ENCODE results near the gene MYOM3. TPM values are rescaled to one million over a fixed set of nuclear protein-coding genes. Genes with fewer than 3 reads are reported as not detected.

Gene MYOM3
- total RNA-seq, 1 experiment from 2014 or later = not detected

GRCh38 chr1:24126672-24127023 is 14.7 kb upstream of the MYOM3 start:
- DNase-seq (ENCODE audit: low spot score) = no peak

GRCh38 chr1:24126018-24126671 is 14.2 kb upstream of the MYOM3 start:
- POLR2A ChIA-PET (ENCODE audit: low non-redundant PET) = no interaction called here
- Histone ChIP-seq H3K27me3 (replicated peaks; ENCODE audit: insufficient read depth, low read depth, low read length, poor library complexity) (no peaks in the 10 kb centered on the region), H3K4me3 (ENCODE audit: low read depth, low read length, poor library complexity, severe bottlenecking) (no peak overlapping the region), H3K27ac (ENCODE audit: low read depth, low read length, poor library complexity, severe bottlenecking) (no peak overlapping the region), H3K36me3 (ENCODE audit: insufficient read depth, low read length, poor library complexity, severe bottlenecking) (no peaks in the 10 kb centered on the region), H3K4me1 (ENCODE audit: insufficient read depth, low read length, poor library complexity, severe bottlenecking) (no peaks in the 10 kb centered on the region), H3K9me3 (ENCODE audit: low read depth, low read length, poor library complexity, severe bottlenecking) (no peaks in the 10 kb centered on the region)
- BruUV-seq (replicated peaks) = no TSS peak
- CTCF ChIA-PET = no interaction called here
- intact Hi-C loops (cut with micrococcal nuclease; ENCODE audit: unreplicated experiment) = no loop called here
- TF ChIP-seq EZH2 (IDR thresholded peaks at IDR 0.05; ENCODE audit: borderline replicate concordance, low read depth, low read length, poor library complexity, severe bottlenecking) (no peak), CTCF (conservative IDR thresholded peaks at IDR 0.05; ENCODE audit: low read depth, low read length) (no peak)
- DNase-seq (ENCODE audit: low spot score) = no peak

More at GRCh38 chr1:24126672-24127023, 14.7 kb upstream of the MYOM3 start:
- Histone ChIP-seq H3K27me3 (replicated peaks; ENCODE audit: insufficient read depth, low read depth, low read length, poor library complexity) (no peaks in the 10 kb centered on the region), H3K36me3 (ENCODE audit: insufficient read depth, low read length, poor library complexity, severe bottlenecking) (no peaks in the 10 kb centered on the region), H3K4me3 (ENCODE audit: low read depth, low read length, poor library complexity, severe bottlenecking) (no peak overlapping the region), H3K9me3 (ENCODE audit: low read depth, low read length, poor library complexity, severe bottlenecking) (no peaks in the 10 kb centered on the region), H3K4me1 (ENCODE audit: insufficient read depth, low read length, poor library complexity, severe bottlenecking) (no peaks in the 10 kb centered on the region), H3K27ac (ENCODE audit: low read depth, low read length, poor library complexity, severe bottlenecking) (no peak overlapping the region)
- ChIA-PET POLR2A (ENCODE audit: low non-redundant PET) (no interaction called here), CTCF (no interaction called here)
- BruUV-seq (replicated peaks) = no TSS peak
- intact Hi-C loops (cut with micrococcal nuclease; ENCODE audit: unreplicated experiment) = no loop called here
- no peak for TF ChIP-seq CTCF (conservative IDR thresholded peaks at IDR 0.05; ENCODE audit: low read depth, low read length)
- TF ChIP-seq EZH2 (IDR thresholded peaks at IDR 0.05; ENCODE audit: borderline replicate concordance, low read depth, low read length, poor library complexity, severe bottlenecking) = no peak

GRCh38 chr1:24125456-24125855 is 13.5 kb upstream of the MYOM3 start:
- TF ChIP-seq CTCF (conservative IDR thresholded peaks at IDR 0.05; ENCODE audit: low read depth, low read length) = no peak
- TF ChIP-seq EZH2 (IDR thresholded peaks at IDR 0.05; ENCODE audit: borderline replicate concordance, low read depth, low read length, poor library complexity, severe bottlenecking) = no peak
- POLR2A ChIA-PET (ENCODE audit: low non-redundant PET) = no interaction called here
- Histone ChIP-seq H3K27me3 (replicated peaks; ENCODE audit: insufficient read depth, low read depth, low read length, poor library complexity) (no peaks in the 10 kb centered on the region), H3K4me3 (ENCODE audit: low read depth, low read length, poor library complexity, severe bottlenecking) (no peak overlapping the region), H3K9me3 (ENCODE audit: low read depth, low read length, poor library complexity, severe bottlenecking) (no peaks in the 10 kb centered on the region), H3K4me1 (ENCODE audit: insufficient read depth, low read length, poor library complexity, severe bottlenecking) (no peaks in the 10 kb centered on the region), H3K27ac (ENCODE audit: low read depth, low read length, poor library complexity, severe bottlenecking) (no peak overlapping the region), H3K36me3 (ENCODE audit: insufficient read depth, low read length, poor library complexity, severe bottlenecking) (no peaks in the 10 kb centered on the region)
- no peak for DNase-seq (ENCODE audit: low spot score)
- intact Hi-C loops (cut with micrococcal nuclease; ENCODE audit: unreplicated experiment) = no loop called here
- BruUV-seq (replicated peaks) = no TSS peak
- CTCF ChIA-PET = no interaction called here

Measured in A673 (cell line).